Hepatocyte (in vitro differentiated cells): Measurements from ENCODE around the gene USP24. TPM values are rescaled to one million over a fixed set of nuclear protein-coding genes. Genes with fewer than 3 reads are reported as not detected.

Experiments
- DNase-seq: peaks from one replicate; pipeline ENCODE4 v3.0.0-alpha.2; 2016; ENCODE audit warnings: low spot score
- H2AFZ ChIP-seq: fragments of 200-600 bp; sonication (generic); 2 replicates; pipeline ENCODE4 v1.6.0; 2016; ENCODE audit warnings: antibody characterized with exemption, mild to moderate bottlenecking
- H3K27ac ChIP-seq: fragments of 200-600 bp; sonication (generic); 2 replicates; pipeline ENCODE4 v1.5.1; 2016; ENCODE audit warnings: mild to moderate bottlenecking
- H3K27me3 ChIP-seq: fragments of 200-600 bp; sonication (generic); 2 replicates; pipeline ENCODE4 v1.6.1; 2016
- H3K36me3 ChIP-seq: fragments of 200-600 bp; sonication (generic); replicated peaks from 2 replicates; pipeline ENCODE4 v1.5.1; 2016; ENCODE audit warnings: low read depth; ENCODE audit not compliant: insufficient read depth
- H3K4me1 ChIP-seq: fragments of 200-600 bp; sonication (generic); 2 replicates; pipeline ENCODE4 v1.5.1; 2016; ENCODE audit warnings: mild to moderate bottlenecking, moderate library complexity; ENCODE audit not compliant: insufficient read depth
- H3K4me2 ChIP-seq: fragments of 200-600 bp; sonication (generic); 2 replicates; pipeline ENCODE4 v1.6.0; 2016
- H3K4me3 ChIP-seq: fragments of 200-600 bp; sonication (generic); 2 replicates; pipeline ENCODE4 v1.5.1; 2016; ENCODE audit warnings: mild to moderate bottlenecking
- H3K79me2 ChIP-seq: fragments of 200-600 bp; sonication (generic); 2 replicates; pipeline ENCODE4 v1.6.0; 2017; ENCODE audit warnings: mild to moderate bottlenecking
- H3K9me2 ChIP-seq: fragments of 200-600 bp; sonication (generic); replicated peaks from 2 replicates; pipeline ENCODE4 v1.6.0; 2017; ENCODE audit warnings: mild to moderate bottlenecking; ENCODE audit not compliant: insufficient read depth
- H3K9me3 ChIP-seq: fragments of 200-600 bp; sonication (generic); 2 replicates; pipeline ENCODE4 v1.5.1; 2016; ENCODE audit warnings: low read depth, mild to moderate bottlenecking
- H4K20me1 ChIP-seq: fragments of 200-600 bp; sonication (generic); 2 replicates; pipeline ENCODE4 v1.6.0; 2016; ENCODE audit warnings: mild to moderate bottlenecking; ENCODE audit not compliant: insufficient read depth, poor library complexity, severe bottlenecking
- CTCF ChIP-seq: fragments of 200-600 bp; sonication (generic); IDR thresholded peaks from 2 replicates; pipeline ENCODE4 v1.5.1; 2016; ENCODE audit warnings: antibody characterized with exemption, mild to moderate bottlenecking; ENCODE audit not compliant: poor library complexity
- EZH2 ChIP-seq: fragments of 200-600 bp; sonication (generic); IDR thresholded peaks from 2 replicates; pipeline ENCODE4 v1.6.1; 2016; ENCODE audit warnings: antibody characterized with exemption, mild to moderate bottlenecking, borderline replicate concordance
- EZH2phosphoT487 ChIP-seq: fragments of 200-600 bp; sonication (generic); IDR thresholded peaks from one replicate; pipeline ENCODE4 v1.6.1; 2018; ENCODE audit warnings: antibody characterized with exemption, mild to moderate bottlenecking, low read depth, moderate library complexity; ENCODE audit not compliant: unreplicated experiment, severe bottlenecking
- WGBS: methylation state at CpG from one replicate; pipeline ENCODE4 v1.1.6; 2016; ENCODE audit warnings: low lambda C conversion rate; ENCODE audit errors: missing lambda C conversion rate; 5-methylcytosine and 5-hydroxymethylcytosine counted together
- polyA plus RNA-seq: library from polyadenylated mRNA; unstranded; fragments of >200 nt; fragmentation: Nextera tagmentation; extraction: Ambion mirVana; gene quantifications from 2 replicates; pipeline ENCODE4 v1.2.1, GENCODE V29; 2016
- total RNA-seq: library from RNA; depleted of rRNA; stranded (reverse); fragments of >200 nt; gene quantifications from 2 replicates; pipeline ENCODE4 v1.2.3, GENCODE V29; 2014

Gene USP24
- total and polyA plus RNA-seq, 2 experiments from 2014 or later, result 9.3 to 41.9 TPM

DNA sequence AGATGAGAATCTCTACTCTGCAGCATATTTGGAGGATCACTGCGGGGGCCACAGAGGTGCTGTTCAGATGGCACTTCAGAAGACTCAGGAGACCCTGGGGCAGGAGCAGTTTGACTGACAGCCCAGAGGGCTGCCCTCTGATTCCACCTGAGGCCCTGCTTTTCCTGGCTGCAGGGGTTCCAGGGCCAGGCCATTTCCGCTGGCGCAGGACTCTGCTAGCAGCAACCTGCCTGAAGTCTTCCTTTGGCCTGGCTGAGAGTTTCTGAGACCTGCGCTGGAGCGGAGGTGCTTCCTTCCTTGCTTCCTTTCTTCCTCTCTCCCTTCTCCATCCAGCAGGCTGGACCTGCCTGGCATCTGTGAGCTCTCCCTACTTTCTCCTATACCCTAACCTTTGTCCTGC lies 164.0 kb downstream of the USP24 start:
- Histone ChIP-seq H3K27me3 (no peaks in the 10 kb centered on the region), H4K20me1 (peaks cover 5% of the 10 kb centered on the region), H3K4me2 (no peak overlapping the region), H2AFZ (no peak overlapping the region), H3K79me2 (no peaks in the 10 kb centered on the region), H3K9me3 (no peaks in the 10 kb centered on the region), H3K4me3 (no peak overlapping the region), H3K9me2 (no peaks in the 10 kb centered on the region), H3K4me1 (peaks cover 4% of the 10 kb centered on the region), H3K36me3 (no peaks in the 10 kb centered on the region), H3K27ac (no peak overlapping the region)
- 100% methylated on average over 5 of the region's 5 CpGs for WGBS
- TF ChIP-seq EZH2phosphoT487 (no peak), CTCF (no peak), EZH2 (no peak)
- DNase-seq, result no peak

- no peak overlapping the region for H2AFZ ChIP-seq
- WGBS, result 89% methylated on average over 9 of the region's 9 CpGs
- no peak for DNase-seq
- H3K79me2 ChIP-seq, result no peaks in the 10 kb centered on the region
- no peaks in the 10 kb centered on the region for H3K9me3 ChIP-seq
- H4K20me1 ChIP-seq, result peaks cover 5% of the 10 kb centered on the region
- no peak for TF ChIP-seq EZH2
- no peak for TF ChIP-seq EZH2phosphoT487
- TF ChIP-seq CTCF, result no peak
- H3K27me3 ChIP-seq, result no peaks in the 10 kb centered on the region
- no peaks in the 10 kb centered on the region for H3K9me2 ChIP-seq
- no peak overlapping the region for H3K27ac ChIP-seq
- H3K4me3 ChIP-seq, result no peak overlapping the region
- peaks cover 4% of the 10 kb centered on the region for H3K4me1 ChIP-seq
- H3K36me3 ChIP-seq, result no peaks in the 10 kb centered on the region
- H3K4me2 ChIP-seq, result no peak overlapping the region
Measured at GRCh38 chr1:55050283-55050682, 164.9 kb downstream of the USP24 start.

GRCh38 chr1:55049914-55050278 lies 165.3 kb downstream of the USP24 start:
- Histone ChIP-seq H3K4me1 (peaks cover 4% of the 10 kb centered on the region), H3K9me2 (no peaks in the 10 kb centered on the region), H3K27ac (no peak overlapping the region), H2AFZ (no peak overlapping the region), H4K20me1 (peaks cover 5% of the 10 kb centered on the region), H3K36me3 (no peaks in the 10 kb centered on the region), H3K79me2 (no peaks in the 10 kb centered on the region), H3K27me3 (no peaks in the 10 kb centered on the region), H3K4me2 (no peak overlapping the region), H3K9me3 (no peaks in the 10 kb centered on the region), H3K4me3 (no peak overlapping the region)
- TF ChIP-seq EZH2, result no peak
- no peak for TF ChIP-seq EZH2phosphoT487
- TF ChIP-seq CTCF, result no peak
- 72% methylated on average over 9 of the region's 9 CpGs for WGBS
- peak; percentile 56 for DNase-seq

DNA sequence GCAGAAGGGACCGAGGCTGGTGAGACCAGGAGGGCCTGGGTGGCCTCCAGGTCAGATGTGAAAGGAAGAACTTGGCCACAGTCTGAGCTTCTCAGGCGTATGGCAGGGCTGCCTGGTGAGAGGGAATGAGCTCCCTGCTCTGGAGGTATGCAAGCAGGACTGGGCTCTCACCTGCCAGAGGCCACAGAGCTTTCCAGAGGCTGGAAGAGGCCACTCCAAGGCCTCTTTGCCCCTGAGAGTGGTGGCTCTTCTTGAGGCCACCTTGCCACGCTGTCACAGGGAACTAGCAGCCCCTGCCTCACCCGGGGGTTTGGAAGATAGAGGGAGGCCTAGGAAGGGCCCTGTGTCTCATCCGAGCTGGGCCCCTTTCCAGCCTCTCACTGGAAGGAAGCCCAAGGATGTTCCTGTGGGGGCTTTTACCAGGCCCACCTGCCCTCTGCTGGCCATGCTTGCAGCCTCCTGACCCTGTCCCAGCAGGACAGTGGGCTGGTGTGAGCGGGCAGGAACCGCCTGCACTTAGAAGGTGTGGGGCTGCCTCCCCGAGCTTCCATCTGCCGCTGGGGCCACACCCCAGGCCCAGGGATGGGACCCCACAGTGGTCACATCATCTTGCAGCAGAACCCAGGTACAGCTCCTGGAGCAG lies 165.8 kb downstream of the USP24 start:
- no peaks in the 10 kb centered on the region for H3K27me3 ChIP-seq
- H3K4me3 ChIP-seq, result no peak overlapping the region
- no peaks in the 10 kb centered on the region for H3K9me2 ChIP-seq
- WGBS, result 91% methylated on average over 9 of the region's 9 CpGs
- H4K20me1 ChIP-seq, result peaks cover 5% of the 10 kb centered on the region
- no peak overlapping the region for H3K4me2 ChIP-seq
- no peaks in the 10 kb centered on the region for H3K9me3 ChIP-seq
- TF ChIP-seq EZH2phosphoT487 (no peak), EZH2 (no peak), CTCF (no peak)
- H2AFZ ChIP-seq, result no peak overlapping the region
- peaks cover 4% of the 10 kb centered on the region for H3K4me1 ChIP-seq
- no peak for DNase-seq
- H3K27ac ChIP-seq, result no peak overlapping the region
- no peaks in the 10 kb centered on the region for H3K79me2 ChIP-seq
- no peaks in the 10 kb centered on the region for H3K36me3 ChIP-seq
